H9 (cell line): ENCODE results near the gene EPS8. TPM values are rescaled to one million over a fixed set of nuclear protein-coding genes. Genes with fewer than 3 reads are reported as not detected.

Experiments
- DNase-seq: peaks from one replicate; pipeline ENCODE4 v3.0.0-alpha.2; 2017
- H2AFZ ChIP-seq: one replicate; pipeline ENCODE4 v1.6.1; 2013; ENCODE audit warnings: mild to moderate bottlenecking, low read length, control low read depth, moderate library complexity
- H2AK5ac ChIP-seq: 2 replicates; pipeline ENCODE4 v1.6.1; 2013; ENCODE audit warnings: low read length, control low read depth, mixed read lengths; ENCODE audit not compliant: insufficient read length
- H2BK120ac ChIP-seq: one replicate; pipeline ENCODE4 v1.6.1; 2013; ENCODE audit warnings: low read depth, mild to moderate bottlenecking, low read length, control low read depth, inconsistent platforms; ENCODE audit not compliant: poor library complexity, severe bottlenecking
- H2BK12ac ChIP-seq: 2 replicates; pipeline ENCODE4 v1.6.1; 2013; ENCODE audit warnings: low read length, control low read depth, mixed read lengths, low read depth; ENCODE audit not compliant: insufficient read length
- H2BK15ac ChIP-seq: 2 replicates; pipeline ENCODE4 v1.6.1; 2013; ENCODE audit warnings: low read depth, low read length, control low read depth
- H2BK20ac ChIP-seq: one replicate; pipeline ENCODE4 v1.6.1; 2013; ENCODE audit warnings: low read depth, mild to moderate bottlenecking, low read length, control low read depth, inconsistent platforms; ENCODE audit not compliant: poor library complexity, severe bottlenecking
- H2BK5ac ChIP-seq: 2 replicates; pipeline ENCODE4 v1.6.1; 2013; ENCODE audit warnings: low read length, control low read depth, mixed read lengths; ENCODE audit not compliant: insufficient read length
- H3K14ac ChIP-seq: 2 replicates; pipeline ENCODE4 v1.6.1; 2013; ENCODE audit warnings: low read length, control low read depth; ENCODE audit not compliant: insufficient read depth
- H3K18ac ChIP-seq: 2 replicates; pipeline ENCODE4 v1.6.1; 2013; ENCODE audit warnings: low read depth, mild to moderate bottlenecking, mixed read lengths, low read length, control low read depth; ENCODE audit not compliant: insufficient read length
- H3K23ac ChIP-seq: 2 replicates; pipeline ENCODE4 v1.6.1; 2013; ENCODE audit warnings: low read length, control low read depth, mixed read lengths, low read depth; ENCODE audit not compliant: insufficient read length
- H3K23me2 ChIP-seq: 2 replicates; pipeline ENCODE4 v1.6.1; 2013; ENCODE audit warnings: low read depth, mild to moderate bottlenecking, mixed read lengths, low read length, control low read depth; ENCODE audit not compliant: insufficient read length, poor library complexity, severe bottlenecking
- H3K27ac ChIP-seq: 2 replicates; pipeline ENCODE4 v1.5.1; 2013; ENCODE audit warnings: low read length, control low read depth, mixed read lengths, low read depth; ENCODE audit not compliant: insufficient read length
- H3K27me3 ChIP-seq: 2 replicates; pipeline ENCODE4 v1.6.1; 2013; ENCODE audit warnings: low read length, control low read depth, inconsistent platforms; ENCODE audit not compliant: insufficient read depth
- H3K4ac ChIP-seq: 2 replicates; pipeline ENCODE4 v1.6.1; 2013; ENCODE audit warnings: low read depth, mild to moderate bottlenecking, control low read depth, inconsistent platforms, low read length, moderate library complexity
- H3K4me1 ChIP-seq: 2 replicates; pipeline ENCODE4 v1.6.1; 2013; ENCODE audit warnings: low read length, control low read depth, inconsistent platforms; ENCODE audit not compliant: insufficient read depth
- H3K4me2 ChIP-seq: 2 replicates; pipeline ENCODE4 v1.6.1; 2013; ENCODE audit warnings: low read length, control low read depth, mixed read lengths; ENCODE audit not compliant: insufficient read length, insufficient read depth
- H3K56ac ChIP-seq: 2 replicates; pipeline ENCODE4 v1.6.1; 2013; ENCODE audit warnings: low read depth, mild to moderate bottlenecking, mixed read lengths, low read length, control low read depth; ENCODE audit not compliant: insufficient read length
- H3K79me1 ChIP-seq: 2 replicates; pipeline ENCODE4 v1.6.1; 2013; ENCODE audit warnings: low read depth, mild to moderate bottlenecking, moderate library complexity, low read length, control low read depth, inconsistent platforms; ENCODE audit not compliant: insufficient read depth, poor library complexity, severe bottlenecking
- H3K79me2 ChIP-seq: 2 replicates; pipeline ENCODE4 v1.6.1; 2013; ENCODE audit warnings: low read length, control low read depth, inconsistent platforms; ENCODE audit not compliant: insufficient read depth
- H3K9ac ChIP-seq: 2 replicates; pipeline ENCODE4 v1.6.1; 2013; ENCODE audit warnings: low read length, control low read depth, mixed read lengths; ENCODE audit not compliant: insufficient read length; ENCODE audit errors: extremely low read depth
- H3K9me3 ChIP-seq: one replicate; pipeline ENCODE4 v1.6.1; 2013; ENCODE audit warnings: low read depth, low read length, inconsistent platforms; ENCODE audit not compliant: control insufficient read depth
- H3T11ph ChIP-seq: one replicate; pipeline ENCODE4 v1.6.1; 2013; ENCODE audit warnings: mild to moderate bottlenecking, low read length, control low read depth, inconsistent platforms
- H4K20me1 ChIP-seq: one replicate; pipeline ENCODE4 v1.6.1; 2013; ENCODE audit not compliant: control insufficient read depth, insufficient read length, insufficient read depth
- H4K5ac ChIP-seq: 2 replicates; pipeline ENCODE4 v1.6.1; 2013; ENCODE audit warnings: low read depth, mild to moderate bottlenecking, mixed read lengths, low read length, control low read depth; ENCODE audit not compliant: insufficient read length
- H4K8ac ChIP-seq: replicated peaks from 2 replicates; pipeline ENCODE4 v1.6.1; 2013; ENCODE audit warnings: low read length, control low read depth, mixed read lengths, low read depth; ENCODE audit not compliant: insufficient read length
- H4K91ac ChIP-seq: 2 replicates; pipeline ENCODE4 v1.6.1; 2013; ENCODE audit warnings: low read depth, mild to moderate bottlenecking, moderate library complexity, mixed read lengths, low read length, control low read depth; ENCODE audit not compliant: insufficient read length
- H3K27ac Mint-ChIP-seq, 3 experiments: 2 replicates in 2 of 3; 3 replicates in 1 of 3; pipeline ENCODE4 v1.8.0; 2020 to 2021; ENCODE audit warnings: mixed read lengths in 3 of 3, mild to moderate bottlenecking in 1 of 3, moderate library complexity in 1 of 3
- H3K27me3 Mint-ChIP-seq: 2 replicates; pipeline ENCODE4 v1.8.0; 2021; ENCODE audit warnings: low read depth, mild to moderate bottlenecking, moderate library complexity, mixed read lengths
- H3K36me3 Mint-ChIP-seq, 3 experiments: 2 replicates in 2 of 3; 3 replicates in 1 of 3; pipeline ENCODE4 v1.8.0; 2020 to 2021; ENCODE audit warnings: low read depth in 3 of 3, mixed read lengths in 3 of 3; ENCODE audit not compliant: insufficient read depth in 1 of 3
- H3K4me1 Mint-ChIP-seq, 2 experiments: 2 replicates each; pipeline ENCODE4 v1.8.0; 2020; ENCODE audit warnings: mixed read lengths in 2 of 2
- H3K4me3 Mint-ChIP-seq, 2 experiments: 2 replicates in 1 of 2; 3 replicates in 1 of 2; pipeline ENCODE4 v1.8.0; 2020 to 2021; ENCODE audit warnings: mild to moderate bottlenecking in 2 of 2, mixed read lengths in 2 of 2, moderate library complexity in 1 of 2
- H3K9me3 Mint-ChIP-seq, 2 experiments: 2 replicates in 1 of 2; 3 replicates in 1 of 2; pipeline ENCODE4 v1.8.0; 2020; ENCODE audit warnings: mild to moderate bottlenecking in 2 of 2, mixed read lengths in 2 of 2, moderate library complexity in 1 of 2
- WGBS: extraction: QIAGEN DNeasy Blood & Tissue Kit; methylation state at CpG from one replicate; pipeline ENCODE4 v1.1.7; 2013; ENCODE audit warnings: missing lambda C conversion rate, low lambda C conversion rate, mixed read lengths; ENCODE audit not compliant: insufficient read length; ENCODE audit errors: extremely low coverage; 5-methylcytosine and 5-hydroxymethylcytosine counted together
- total RNA-seq: library from RNA; stranded (reverse); gene quantifications from 2 replicates; pipeline ENCODE4 v1.2.1, GENCODE V29; 2021
- TF ChIP-seq, protein P1 (sequence below): fragments of 200-600 bp; sonication (generic); conservative IDR thresholded peaks from 3 replicates; pipeline ENCODE4 v1.8.0; 2021; ENCODE audit warnings: antibody characterized with exemption, mild to moderate bottlenecking

The EPS8 gene
- total RNA-seq, 1 experiment from 2014 or later, result 2.2 TPM

DNA sequence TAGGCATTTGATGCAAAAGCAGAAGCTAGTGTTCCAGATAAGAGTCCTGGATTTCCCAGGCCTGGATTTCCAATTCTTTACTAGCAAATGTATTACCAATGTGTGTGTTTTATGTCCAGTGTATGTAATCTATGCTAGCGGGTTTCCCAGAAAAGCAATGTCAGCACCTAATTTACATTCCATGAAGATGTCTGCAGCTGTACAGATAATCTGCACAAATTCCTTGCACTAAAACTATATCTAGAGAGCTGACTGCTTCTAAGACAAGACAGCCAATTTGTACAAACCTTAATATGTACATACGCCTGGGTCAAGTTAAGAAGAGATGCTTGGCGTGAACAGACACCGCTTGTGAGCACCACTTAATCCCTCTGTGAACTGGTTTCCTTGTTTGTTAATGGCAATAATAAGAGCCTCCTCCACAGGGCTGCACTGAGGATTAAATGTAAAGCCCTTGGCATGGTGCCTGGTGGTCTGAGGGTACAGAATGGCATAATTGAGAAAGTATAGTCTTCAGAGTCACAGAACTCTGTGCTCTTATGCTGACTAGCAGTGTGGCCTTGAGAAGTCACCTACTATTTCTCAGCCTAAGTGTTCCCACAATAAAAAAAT lies 185.6 kb downstream of the EPS8 start:
- no peak overlapping the region for H2AK5ac ChIP-seq
- no peak overlapping the region for H3K23ac ChIP-seq
- H2BK20ac ChIP-seq, result no peak overlapping the region
- H3K9me3 ChIP-seq, result no peaks in the 10 kb centered on the region
- no peaks in the 10 kb centered on the region for H3K27me3 Mint-ChIP-seq
- no peaks in the 10 kb centered on the region for H3K4me1 Mint-ChIP-seq
- H4K8ac ChIP-seq, result no peak overlapping the region
- H3K27ac ChIP-seq, result no peak overlapping the region
- H2BK15ac ChIP-seq, result no peak overlapping the region
- no peaks in the 10 kb centered on the region for H3K9me3 Mint-ChIP-seq
- H2BK120ac ChIP-seq, result no peak overlapping the region
- H3K27me3 ChIP-seq, result no peaks in the 10 kb centered on the region
- no peaks in the 10 kb centered on the region for H4K20me1 ChIP-seq
- H3K79me2 ChIP-seq, result no peaks in the 10 kb centered on the region
- no peak overlapping the region for H3K14ac ChIP-seq
- H3K4me1 ChIP-seq, result no peaks in the 10 kb centered on the region
- H3K4me3 Mint-ChIP-seq, result no peak overlapping the region
- TF ChIP-seq, protein P1, sequence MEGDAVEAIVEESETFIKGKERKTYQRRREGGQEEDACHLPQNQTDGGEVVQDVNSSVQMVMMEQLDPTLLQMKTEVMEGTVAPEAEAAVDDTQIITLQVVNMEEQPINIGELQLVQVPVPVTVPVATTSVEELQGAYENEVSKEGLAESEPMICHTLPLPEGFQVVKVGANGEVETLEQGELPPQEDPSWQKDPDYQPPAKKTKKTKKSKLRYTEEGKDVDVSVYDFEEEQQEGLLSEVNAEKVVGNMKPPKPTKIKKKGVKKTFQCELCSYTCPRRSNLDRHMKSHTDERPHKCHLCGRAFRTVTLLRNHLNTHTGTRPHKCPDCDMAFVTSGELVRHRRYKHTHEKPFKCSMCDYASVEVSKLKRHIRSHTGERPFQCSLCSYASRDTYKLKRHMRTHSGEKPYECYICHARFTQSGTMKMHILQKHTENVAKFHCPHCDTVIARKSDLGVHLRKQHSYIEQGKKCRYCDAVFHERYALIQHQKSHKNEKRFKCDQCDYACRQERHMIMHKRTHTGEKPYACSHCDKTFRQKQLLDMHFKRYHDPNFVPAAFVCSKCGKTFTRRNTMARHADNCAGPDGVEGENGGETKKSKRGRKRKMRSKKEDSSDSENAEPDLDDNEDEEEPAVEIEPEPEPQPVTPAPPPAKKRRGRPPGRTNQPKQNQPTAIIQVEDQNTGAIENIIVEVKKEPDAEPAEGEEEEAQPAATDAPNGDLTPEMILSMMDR, result no peak
- H3K79me1 ChIP-seq, result no peaks in the 10 kb centered on the region
- no peak overlapping the region for H2BK5ac ChIP-seq
- DNase-seq, result no peak
- no peak overlapping the region for H3T11ph ChIP-seq
- no peak overlapping the region for H3K18ac ChIP-seq
- no peak overlapping the region for H2AFZ ChIP-seq
- no peak overlapping the region for H3K4me2 ChIP-seq
- H4K91ac ChIP-seq, result no peak overlapping the region
- H3K4ac ChIP-seq, result no peak overlapping the region
- WGBS, result no CpG with 5 or more reads among the region's 4 CpGs
- H3K9ac ChIP-seq, result no peak overlapping the region
- no peaks in the 10 kb centered on the region for H3K36me3 Mint-ChIP-seq
- H3K23me2 ChIP-seq, result no peaks in the 10 kb centered on the region
- no peak overlapping the region for H2BK12ac ChIP-seq
- no peak overlapping the region for H4K5ac ChIP-seq
- no peak overlapping the region for H3K56ac ChIP-seq
- no peak overlapping the region for H3K27ac Mint-ChIP-seq
